Naive B cell (primary cell): ENCODE results near the gene SLC24A3. TPM values are rescaled to one million over a fixed set of nuclear protein-coding genes. Genes with fewer than 3 reads are reported as not detected.

ENCODE experiments used
- ATAC-seq, 2 donors: fragments of 150-1000 bp; cut with Tn5 transposase; 2 replicates each; pipeline ENCODE4 v1.10.0; 2021; ENCODE audit warnings: low read depth in 2 of 2, mild to moderate bottlenecking in 2 of 2, moderate library complexity in 2 of 2
- DNase-seq: peaks from one replicate; pipeline ENCODE4 v3.0.0; 2022
- H3K27ac Mint-ChIP-seq, 6 donors: one replicate each; pipeline ENCODE4 v1.8.0; 2020 to 2022; ENCODE audit warnings: mild to moderate bottlenecking in 6 of 6, mixed read lengths in 6 of 6, moderate library complexity in 5 of 6, inconsistent platforms in 2 of 6
- H3K27me3 Mint-ChIP-seq, 3 donors: one replicate each; pipeline ENCODE4 v1.8.0; 2021 to 2022; ENCODE audit warnings: mixed read lengths in 3 of 3, mild to moderate bottlenecking in 1 of 3
- H3K36me3 Mint-ChIP-seq, 2 donors: one replicate each; pipeline ENCODE4 v1.8.0; 2020 to 2022; ENCODE audit warnings: mixed read lengths in 2 of 2, inconsistent platforms in 1 of 2, mild to moderate bottlenecking in 1 of 2
- H3K4me1 Mint-ChIP-seq, 3 donors: one replicate each; pipeline ENCODE4 v1.8.0; 2020 to 2022; ENCODE audit warnings: mixed read lengths in 3 of 3, inconsistent platforms in 1 of 3, mild to moderate bottlenecking in 1 of 3, moderate library complexity in 1 of 3
- H3K4me3 Mint-ChIP-seq, 8 donors: one replicate each; pipeline ENCODE4 v1.8.0; 2020 to 2022; ENCODE audit warnings: mild to moderate bottlenecking in 8 of 8, mixed read lengths in 8 of 8, moderate library complexity in 8 of 8, inconsistent platforms in 2 of 8
- H3K9me3 Mint-ChIP-seq, 7 donors: one replicate each; pipeline ENCODE4 v1.8.0; 2020 to 2022; ENCODE audit warnings: mixed read lengths in 7 of 7, mild to moderate bottlenecking in 5 of 7, inconsistent platforms in 2 of 7, moderate library complexity in 1 of 7
- polyA plus RNA-seq, 6 donors: library from polyadenylated mRNA; unstranded; fragments of 300-500 nt; fragmentation: Illumina TruSeq; gene quantifications; one replicate each; pipeline ENCODE4 v1.2.3, GENCODE V29; 2021; ENCODE audit warnings: low read depth in 6 of 6

Gene SLC24A3
- polyA plus RNA-seq, 6 donors from 2014 or later: 0.09 to 0.13 TPM; not detected in 4

- no peaks in the 10 kb centered on the region for H3K36me3 Mint-ChIP-seq
- peaks cover 0 to 8% (median 2%) of the 10 kb centered on the region in 7 donors for H3K9me3 Mint-ChIP-seq
- no peak overlapping the region for H3K4me3 Mint-ChIP-seq
- no peak for ATAC-seq
- peaks cover 0 to 21% (median 6%) of the 10 kb centered on the region in 3 donors for H3K27me3 Mint-ChIP-seq
- DNase-seq: no peak
- no peaks in the 10 kb centered on the region for H3K4me1 Mint-ChIP-seq
- H3K27ac Mint-ChIP-seq: no peak overlapping the region
Observed at GRCh38 chr20:19380211-19380610, 167.8 kb downstream of the SLC24A3 start.

DNA sequence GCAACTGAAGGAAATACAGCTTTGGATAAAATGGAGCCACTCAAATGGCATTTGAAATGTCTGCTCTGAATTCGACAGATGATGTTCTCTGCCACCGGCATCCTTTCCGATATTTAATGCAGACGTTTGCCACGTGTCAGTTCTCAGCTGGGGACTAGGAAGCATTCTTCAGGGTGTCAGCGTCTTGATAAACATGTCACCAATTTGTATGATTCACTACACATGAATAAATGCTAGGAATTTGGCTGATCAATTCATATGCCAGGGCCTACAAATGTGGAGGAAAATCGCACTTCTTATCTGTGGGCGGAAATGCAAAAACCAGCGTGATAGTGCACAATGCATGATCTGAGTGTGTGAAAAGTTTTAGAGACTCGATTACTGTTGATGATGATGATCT is 169.5 kb downstream of the SLC24A3 start:
- Mint-ChIP-seq H3K9me3 (peaks cover 0 to 8% (median 2%) of the 10 kb centered on the region in 7 donors), H3K36me3 (no peaks in the 10 kb centered on the region), H3K27me3 (peaks cover 0 to 15% (median 5%) of the 10 kb centered on the region in 3 donors), H3K27ac (no peak overlapping the region), H3K4me3 (no peak overlapping the region), H3K4me1 (no peaks in the 10 kb centered on the region)
- DNase-seq: no peak
- no peak for ATAC-seq

- no peaks in the 10 kb centered on the region for H3K36me3 Mint-ChIP-seq
- ATAC-seq: no peak
- no peak overlapping the region for H3K4me3 Mint-ChIP-seq
- H3K27me3 Mint-ChIP-seq: peaks cover 0 to 9% (median 5%) of the 10 kb centered on the region in 3 donors
- DNase-seq: no peak
- H3K4me1 Mint-ChIP-seq: no peaks in the 10 kb centered on the region
- no peak overlapping the region for H3K27ac Mint-ChIP-seq
- H3K9me3 Mint-ChIP-seq: peaks cover 0 to 8% (median 2%) of the 10 kb centered on the region in 7 donors
Observed at GRCh38 chr20:19382386-19383340, 170.2 kb downstream of the SLC24A3 start.

GRCh38 chr20:19384940-19385339 is 172.5 kb downstream of the SLC24A3 start:
- peaks cover 0 to 14% (median 5%) of the 10 kb centered on the region in 3 donors for H3K27me3 Mint-ChIP-seq
- H3K9me3 Mint-ChIP-seq: peaks cover 6 to 21% (median 12%) of the 10 kb centered on the region in 7 donors
- no peaks in the 10 kb centered on the region for H3K4me1 Mint-ChIP-seq
- H3K4me3 Mint-ChIP-seq: no peak overlapping the region
- ATAC-seq (no peak), DNase-seq (no peak)
- H3K36me3 Mint-ChIP-seq: peaks cover 0 to 6% of the 10 kb centered on the region in 2 donors
- H3K27ac Mint-ChIP-seq: no peak overlapping the region

GRCh38 chr20:19387251-19387650 is 174.8 kb downstream of the SLC24A3 start:
- peaks cover 7 to 25% (median 13%) of the 10 kb centered on the region in 7 donors for H3K9me3 Mint-ChIP-seq
- DNase-seq: no peak
- no peak overlapping the region for H3K27ac Mint-ChIP-seq
- peaks cover 0 to 8% (median 0%) of the 10 kb centered on the region in 3 donors for H3K27me3 Mint-ChIP-seq
- H3K4me1 Mint-ChIP-seq: no peaks in the 10 kb centered on the region
- ATAC-seq: no peak
- no peak overlapping the region for H3K4me3 Mint-ChIP-seq
- peaks cover 0 to 8% of the 10 kb centered on the region in 2 donors for H3K36me3 Mint-ChIP-seq

GRCh38 chr20:19392344-19393130 is 180.1 kb downstream of the SLC24A3 start:
- H3K27ac Mint-ChIP-seq: no peak overlapping the region

DNA sequence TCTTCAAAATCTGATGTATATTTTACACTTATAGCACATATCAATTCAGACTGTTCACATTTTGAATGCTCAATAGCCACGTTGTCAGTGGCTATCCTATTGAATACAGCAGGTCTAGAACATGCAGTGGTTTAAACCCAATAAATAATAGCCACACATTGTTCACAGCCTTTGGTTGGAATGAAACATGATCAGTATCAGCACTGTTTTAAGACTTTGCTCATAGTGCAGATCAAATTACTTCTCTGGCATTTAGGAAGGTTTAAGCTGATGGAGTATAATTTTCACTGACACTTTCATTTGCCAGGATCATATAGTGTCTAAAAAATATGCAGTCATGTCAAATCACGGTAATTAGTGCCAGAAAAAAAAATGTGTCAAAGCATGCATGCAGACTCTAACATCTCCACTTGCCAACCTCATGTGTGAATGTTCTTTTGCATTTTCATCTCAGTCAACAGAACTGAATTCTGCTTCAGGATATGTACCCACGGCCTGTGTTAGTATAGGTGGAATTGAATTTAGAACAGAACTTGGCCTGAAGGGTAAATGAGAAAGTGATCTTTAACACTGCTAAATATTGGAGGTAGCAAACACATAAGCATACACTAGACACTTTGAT is 184.1 kb downstream of the SLC24A3 start:
- Mint-ChIP-seq H3K9me3 (peaks cover 4 to 35% (median 13%) of the 10 kb centered on the region in 7 donors), H3K4me1 (no peaks in the 10 kb centered on the region), H3K27me3 (peaks cover 0 to under 1% (median 0%) of the 10 kb centered on the region in 3 donors), H3K36me3 (peaks cover 0 to 5% of the 10 kb centered on the region in 2 donors), H3K4me3 (no peak overlapping the region), H3K27ac (no peak overlapping the region)
- ATAC-seq: no peak
- no peak for DNase-seq

More at GRCh38 chr20:19392344-19393130, 180.1 kb downstream of the SLC24A3 start:
- Mint-ChIP-seq H3K27me3 (peaks cover 0 to 8% (median 0%) of the 10 kb centered on the region in 3 donors), H3K9me3 (peaks cover 9 to 24% (median 12%) of the 10 kb centered on the region in 7 donors), H3K36me3 (peaks cover 0 to 8% of the 10 kb centered on the region in 2 donors), H3K4me3 (no peak overlapping the region), H3K4me1 (no peaks in the 10 kb centered on the region)
- ATAC-seq: no peak
- no peak for DNase-seq

DNA sequence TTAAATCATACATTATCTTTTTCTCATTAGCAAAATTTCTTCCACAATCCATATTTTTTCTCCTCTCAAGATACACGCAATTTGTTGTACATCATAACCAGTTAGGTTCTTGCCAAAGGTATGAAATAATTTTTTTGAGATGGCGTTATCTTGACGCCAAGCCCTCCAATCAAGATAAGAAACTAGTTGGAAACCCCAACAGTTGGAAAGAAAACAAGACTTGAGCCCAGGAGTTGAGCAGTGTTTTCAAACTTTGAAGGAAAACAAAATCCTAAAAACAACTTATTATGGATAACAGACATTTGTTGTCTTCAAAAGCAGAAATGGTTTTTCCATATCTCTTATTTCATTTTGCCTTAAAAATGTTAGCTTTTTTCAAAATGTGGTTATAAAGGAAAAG is 184.8 kb downstream of the SLC24A3 start:
- Mint-ChIP-seq H3K9me3 (peaks cover 4 to 35% (median 19%) of the 10 kb centered on the region in 7 donors), H3K27me3 (peaks cover 0 to 7% (median 3%) of the 10 kb centered on the region in 3 donors), H3K4me1 (no peaks in the 10 kb centered on the region), H3K36me3 (peaks cover 0 to 5% of the 10 kb centered on the region in 2 donors), H3K4me3 (no peak overlapping the region), H3K27ac (no peak overlapping the region)
- ATAC-seq: no peak
- no peak for DNase-seq

- H3K9me3 Mint-ChIP-seq: peaks cover 4 to 35% (median 20%) of the 10 kb centered on the region in 7 donors
- H3K4me1 Mint-ChIP-seq: no peaks in the 10 kb centered on the region
- peaks cover 0 to 9% (median 3%) of the 10 kb centered on the region in 3 donors for H3K27me3 Mint-ChIP-seq
- DNase-seq (no peak), ATAC-seq (no peak)
- H3K27ac Mint-ChIP-seq: no peak overlapping the region
- H3K4me3 Mint-ChIP-seq: no peak overlapping the region
- H3K36me3 Mint-ChIP-seq: peaks cover 0 to 5% of the 10 kb centered on the region in 2 donors
Observed at GRCh38 chr20:19397666-19398065, 185.2 kb downstream of the SLC24A3 start.

DNA sequence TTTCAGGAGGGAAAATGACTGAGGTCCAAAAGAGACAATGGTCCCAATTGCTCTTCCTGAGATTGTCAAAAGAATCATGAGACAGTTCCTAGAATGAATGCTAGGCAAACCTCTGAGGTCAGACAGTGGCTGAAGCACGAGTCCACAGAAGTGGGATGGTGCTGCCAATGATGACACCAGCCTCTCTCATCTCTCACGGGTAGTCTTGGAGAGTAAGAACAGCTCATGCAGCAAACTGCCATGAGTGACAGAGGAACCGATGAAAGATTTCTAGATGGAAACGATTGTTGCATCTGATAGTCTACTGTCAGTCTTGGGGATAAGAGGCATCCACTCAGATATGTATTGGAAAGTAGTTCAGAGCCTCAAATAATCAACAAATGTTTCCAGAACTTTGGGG is 188.7 kb downstream of the SLC24A3 start:
- no peak overlapping the region for H3K27ac Mint-ChIP-seq
- peaks cover 0 to 10% (median 3%) of the 10 kb centered on the region in 3 donors for H3K27me3 Mint-ChIP-seq
- H3K9me3 Mint-ChIP-seq: peaks cover 4 to 35% (median 16%) of the 10 kb centered on the region in 7 donors
- H3K36me3 Mint-ChIP-seq: peaks cover 0 to 5% of the 10 kb centered on the region in 2 donors
- DNase-seq (no peak), ATAC-seq (no peak)
- H3K4me3 Mint-ChIP-seq: no peak overlapping the region
- H3K4me1 Mint-ChIP-seq: no peaks in the 10 kb centered on the region

- no peak overlapping the region for H3K27ac Mint-ChIP-seq
Observed at GRCh38 chr20:19403549-19403948, 191.1 kb downstream of the SLC24A3 start.

DNA sequence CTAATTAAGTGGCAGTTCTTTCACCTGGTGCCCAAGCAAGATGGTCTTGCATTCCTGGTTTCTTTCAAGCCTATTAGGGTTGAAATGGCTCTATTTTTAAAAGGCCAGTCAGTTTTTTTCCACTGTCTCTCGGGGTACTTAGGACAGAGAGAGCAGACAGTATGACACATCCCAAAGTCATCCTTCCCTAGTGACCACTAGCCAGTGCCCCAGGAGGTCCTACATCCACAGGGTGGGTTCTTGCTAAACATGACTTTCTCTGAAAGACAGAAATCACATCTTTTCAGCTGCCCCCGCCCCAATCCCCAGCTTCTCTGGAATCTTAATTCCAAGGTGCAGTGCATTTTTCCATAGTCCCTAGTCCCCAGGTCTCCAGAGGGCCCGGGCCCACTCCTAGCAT is 192.4 kb downstream of the SLC24A3 start:
- DNase-seq: no peak
- no peaks in the 10 kb centered on the region for H3K4me1 Mint-ChIP-seq
- H3K27ac Mint-ChIP-seq: no peak overlapping the region
- H3K9me3 Mint-ChIP-seq: peaks cover 0 to 14% (median 6%) of the 10 kb centered on the region in 7 donors
- H3K36me3 Mint-ChIP-seq: no peaks in the 10 kb centered on the region
- no peak for ATAC-seq
- H3K4me3 Mint-ChIP-seq: no peak overlapping the region
- H3K27me3 Mint-ChIP-seq: peaks cover 0 to 29% (median 11%) of the 10 kb centered on the region in 3 donors

More at GRCh38 chr20:19403549-19403948, 191.1 kb downstream of the SLC24A3 start:
- H3K4me1 Mint-ChIP-seq: no peaks in the 10 kb centered on the region
- DNase-seq (no peak), ATAC-seq (no peak)
- peaks cover 0 to 5% of the 10 kb centered on the region in 2 donors for H3K36me3 Mint-ChIP-seq
- H3K4me3 Mint-ChIP-seq: no peak overlapping the region
- H3K9me3 Mint-ChIP-seq: peaks cover 1 to 27% (median 14%) of the 10 kb centered on the region in 7 donors
- peaks cover 0 to 20% (median 10%) of the 10 kb centered on the region in 3 donors for H3K27me3 Mint-ChIP-seq

DNA sequence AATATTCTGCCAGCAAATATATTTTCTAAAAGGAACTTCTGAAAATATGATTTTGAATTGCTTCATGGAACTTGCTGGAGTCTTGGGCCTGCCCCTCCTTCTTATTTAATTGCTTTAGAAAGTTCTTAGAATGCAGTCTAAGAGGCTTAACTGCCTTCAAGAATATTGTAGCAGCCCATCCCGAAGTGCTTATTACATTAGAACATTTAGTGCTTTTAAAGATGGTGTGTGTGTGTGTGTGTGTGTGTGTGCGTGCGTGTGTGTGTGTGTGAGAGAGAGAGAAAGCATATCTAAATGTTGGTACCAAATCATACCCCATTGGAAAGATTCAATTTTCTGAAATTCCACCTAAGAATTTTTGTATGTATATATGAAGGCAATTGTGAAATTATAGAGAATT is 193.5 kb downstream of the SLC24A3 start:
- no peak for ATAC-seq
- H3K9me3 Mint-ChIP-seq: peaks cover 0 to 8% (median 2%) of the 10 kb centered on the region in 7 donors

More for the DNA sequence above, 193.5 kb downstream of the SLC24A3 start:
- Mint-ChIP-seq H3K27ac (no peak overlapping the region), H3K4me3 (no peak overlapping the region), H3K4me1 (no peaks in the 10 kb centered on the region), H3K36me3 (no peaks in the 10 kb centered on the region), H3K27me3 (peaks cover 0 to 29% (median 14%) of the 10 kb centered on the region in 3 donors)
- DNase-seq: no peak
